Umbilical cord (tissue), 2 donors: ENCODE results near the gene ERBB2. TPM values are rescaled to one million over a fixed set of nuclear protein-coding genes. Genes with fewer than 3 reads are reported as not detected.
"Not testable (repeated sequence)": the region's sequence is repeated elsewhere in the genome, so short reads cannot be mapped to it uniquely, and the experiment has no call there.

Source experiments
- DNase-seq: peaks from one replicate; pipeline ENCODE4 v3.0.0-alpha.2; 2015; ENCODE audit warnings: low spot score
- total RNA-seq: library from RNA; depleted of rRNA; stranded (reverse); fragments of >200 nt; gene quantifications from one replicate; pipeline ENCODE4 v1.2.3, GENCODE V29; 2014; ENCODE audit warnings: low replicate concordance; ENCODE audit not compliant: insufficient read depth

Gene ERBB2
- total RNA-seq, 1 donor from 2014 or later, result 36.8 TPM

GRCh38 chr17:39742856-39743436 is 43.1 kb downstream of the ERBB2 start:
- DNase-seq, result no peak

DNA sequence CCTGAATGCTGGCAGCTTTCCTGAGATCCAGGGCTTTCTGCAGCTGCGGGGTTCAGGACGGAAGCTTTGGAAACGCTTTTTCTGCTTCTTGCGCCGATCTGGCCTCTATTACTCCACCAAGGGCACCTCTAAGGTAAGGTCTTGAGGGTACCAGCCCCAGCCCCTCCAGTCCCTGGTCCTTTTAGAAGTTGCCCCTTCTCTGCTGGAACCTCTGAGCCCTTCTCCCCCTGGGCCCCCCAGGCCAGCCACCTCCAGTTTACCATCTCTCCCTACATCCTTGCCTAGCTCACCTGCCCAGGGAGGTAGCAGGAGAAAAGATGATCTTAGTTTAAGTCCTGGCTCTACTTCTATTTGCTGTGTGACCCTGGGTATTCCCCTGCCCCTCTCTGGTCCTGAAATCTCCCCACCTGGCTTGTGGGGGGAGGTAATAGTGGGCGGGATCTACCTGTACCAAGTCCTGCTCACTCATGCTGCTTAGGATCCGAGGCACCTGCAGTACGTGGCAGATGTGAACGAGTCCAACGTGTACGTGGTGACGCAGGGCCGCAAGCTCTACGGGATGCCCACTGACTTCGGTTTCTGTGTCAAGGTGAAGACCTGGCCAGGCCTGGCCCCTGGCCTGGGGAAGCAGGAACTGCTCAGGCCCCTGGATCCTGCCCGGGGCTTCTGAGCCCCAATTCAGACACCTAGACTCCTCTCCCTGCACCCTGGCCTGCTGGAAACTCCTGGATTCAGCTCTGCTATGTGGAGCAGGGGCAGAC is 44.4 kb downstream of the ERBB2 start:
- no peak for DNase-seq

DNA sequence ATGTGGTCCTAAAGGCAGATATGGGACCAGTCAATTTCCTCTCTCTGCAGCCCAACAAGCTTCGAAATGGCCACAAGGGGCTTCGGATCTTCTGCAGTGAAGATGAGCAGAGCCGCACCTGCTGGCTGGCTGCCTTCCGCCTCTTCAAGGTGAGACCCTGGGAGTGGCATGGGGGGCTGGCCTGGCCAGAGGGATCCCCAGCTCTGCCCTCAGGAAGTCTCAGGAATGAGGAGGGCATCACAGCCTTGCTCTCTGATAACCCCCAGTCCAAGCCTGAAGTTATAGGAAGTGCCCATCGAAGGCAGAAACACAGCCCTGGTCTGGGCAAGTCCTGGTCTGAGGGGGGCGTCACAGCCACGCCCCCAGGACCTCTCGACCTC is 45.0 kb downstream of the ERBB2 start:
- DNase-seq, result no peak

GRCh38 chr17:39745335-39746144 is 45.7 kb downstream of the ERBB2 start:
- no peak for DNase-seq

DNA sequence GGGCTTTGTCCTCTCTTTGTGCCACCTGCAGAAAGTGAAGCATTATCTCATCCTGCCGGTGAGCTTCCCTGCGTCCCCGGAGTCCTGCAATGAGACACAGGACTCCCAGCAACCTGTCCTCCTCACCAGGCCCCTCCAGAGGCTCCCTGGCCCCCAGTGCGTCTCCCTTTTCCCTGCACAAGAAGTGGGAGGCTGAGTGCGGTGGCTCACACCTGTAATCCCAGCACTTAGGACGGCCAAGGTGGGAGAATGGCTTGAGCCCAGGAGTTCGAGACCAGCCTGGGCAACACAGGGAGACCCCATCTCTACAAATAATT is 46.2 kb downstream of the ERBB2 start:
- no peak for DNase-seq

GRCh38 chr17:39747745-39748144 is 47.9 kb downstream of the ERBB2 start:
- no peak for DNase-seq

DNA sequence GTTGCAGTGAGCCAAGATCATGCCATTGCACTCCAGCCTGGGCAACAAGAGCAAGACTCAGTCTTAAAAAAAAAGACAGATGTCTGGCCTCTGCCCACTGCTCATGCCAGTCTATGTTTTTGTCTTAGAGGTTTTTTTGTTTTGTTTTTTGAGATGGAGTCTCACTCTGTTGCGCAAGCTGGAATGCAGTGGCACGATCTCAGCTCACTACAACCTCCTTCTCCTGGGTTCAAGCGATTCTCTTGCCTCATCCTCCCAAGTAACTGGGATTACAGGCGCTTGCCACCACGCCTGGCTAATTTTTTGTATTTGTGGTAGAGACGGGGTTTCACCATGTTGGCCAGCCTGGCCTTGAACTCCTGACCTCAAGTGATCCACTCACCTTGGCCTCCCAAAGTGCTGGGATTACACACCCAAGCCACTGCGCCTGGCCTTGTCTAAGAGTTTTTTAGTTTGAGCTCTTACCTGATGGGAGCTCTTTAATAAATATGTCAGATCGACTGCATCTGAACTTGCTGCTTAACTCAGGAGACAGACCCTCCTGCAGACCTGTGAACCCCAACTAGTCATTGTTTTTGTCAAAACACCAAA is 48.7 kb downstream of the ERBB2 start:
- not testable (repeated sequence) for DNase-seq

DNA sequence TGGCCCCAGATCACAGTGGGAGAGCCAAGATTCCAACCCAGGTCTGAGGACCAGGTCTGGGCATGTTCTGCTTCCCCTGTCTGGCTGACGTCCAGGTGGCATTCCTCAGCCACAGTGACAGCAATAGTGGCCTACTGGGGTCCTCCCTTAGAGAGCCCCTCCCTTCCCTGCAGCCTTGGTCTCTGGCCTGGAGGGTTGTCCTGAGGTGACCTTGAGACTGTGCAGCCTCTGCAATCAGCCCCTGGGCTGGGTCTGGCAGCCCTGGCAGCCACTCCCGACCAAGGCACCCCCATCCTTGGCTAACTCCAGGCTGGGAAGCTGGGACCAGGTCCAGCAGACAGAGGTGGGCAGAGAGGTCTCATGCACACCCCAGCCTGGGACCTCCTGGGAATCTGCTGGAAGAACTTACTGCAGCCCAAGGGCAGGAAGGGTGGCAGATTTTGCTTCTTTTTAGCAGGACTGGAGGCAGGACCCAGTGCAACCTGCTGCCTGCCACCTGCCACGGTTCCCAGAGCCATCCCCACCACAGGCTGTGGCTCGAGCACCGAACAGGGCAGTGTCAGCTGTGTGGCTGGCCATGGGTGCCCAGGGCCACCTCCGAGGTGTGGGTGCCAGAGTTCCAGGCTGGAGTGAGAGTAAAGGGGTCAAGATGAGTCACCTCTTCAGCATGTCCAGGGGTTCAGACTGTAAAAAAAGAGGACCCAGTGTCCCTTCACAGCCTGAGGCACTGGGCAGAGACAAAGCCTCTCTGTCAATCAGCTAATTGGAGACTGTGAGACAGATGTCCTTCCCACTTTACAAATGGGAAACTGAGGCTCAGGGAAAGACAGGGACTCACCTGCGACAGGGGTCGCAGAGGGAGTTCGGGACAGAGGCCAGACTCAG is 50.5 kb downstream of the ERBB2 start:
- DNase-seq, result no peak

DNA sequence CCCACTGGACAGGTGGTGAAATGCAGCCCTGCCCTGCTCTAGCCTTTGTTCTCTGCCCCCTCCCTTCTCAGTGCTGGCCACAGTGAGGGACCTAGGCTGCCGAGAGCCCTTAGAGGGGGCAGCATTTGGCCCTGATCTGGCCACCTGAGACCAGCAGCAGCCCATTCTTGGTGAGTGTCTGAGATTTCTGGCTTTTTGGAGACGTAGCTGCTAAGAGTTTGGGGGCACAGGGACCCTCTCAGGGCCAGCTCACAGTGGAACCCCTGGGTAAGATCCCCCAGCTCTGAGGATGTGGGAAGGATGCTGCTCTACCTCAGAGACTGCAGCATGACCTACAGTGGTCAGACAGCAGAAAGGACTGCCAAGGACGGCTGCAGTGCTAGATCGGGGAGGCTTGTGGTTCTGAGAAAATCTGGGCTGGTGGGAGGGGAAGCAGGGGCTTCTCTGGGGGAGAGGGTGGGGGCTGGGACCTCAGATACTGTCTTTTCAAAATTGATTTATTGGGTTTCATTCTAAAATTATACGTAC is 51.2 kb downstream of the ERBB2 start:
- no peak for DNase-seq

DNA sequence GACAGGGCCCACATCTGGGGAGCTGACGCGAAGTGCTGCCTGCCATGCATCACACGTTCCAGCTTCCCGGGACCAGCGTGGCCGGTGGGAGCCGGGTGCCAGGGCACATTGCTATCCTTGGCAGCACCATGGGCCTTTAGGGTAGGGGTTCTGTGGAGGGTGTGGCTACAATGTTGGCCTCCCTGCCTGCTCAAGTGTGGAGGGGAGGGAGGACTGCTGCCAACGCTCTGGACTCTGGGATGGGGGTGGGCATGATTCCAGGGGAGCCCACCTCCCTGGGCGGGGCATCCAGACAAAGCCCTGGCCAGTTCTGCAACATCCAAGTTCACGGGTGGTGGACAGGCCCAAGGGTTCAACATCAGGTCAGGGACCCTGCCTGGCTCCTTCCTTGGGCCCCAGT is 51.8 kb downstream of the ERBB2 start:
- no peak for DNase-seq

GRCh38 chr17:39752241-39752881 is 52.5 kb downstream of the ERBB2 start:
- DNase-seq, result no peak

DNA sequence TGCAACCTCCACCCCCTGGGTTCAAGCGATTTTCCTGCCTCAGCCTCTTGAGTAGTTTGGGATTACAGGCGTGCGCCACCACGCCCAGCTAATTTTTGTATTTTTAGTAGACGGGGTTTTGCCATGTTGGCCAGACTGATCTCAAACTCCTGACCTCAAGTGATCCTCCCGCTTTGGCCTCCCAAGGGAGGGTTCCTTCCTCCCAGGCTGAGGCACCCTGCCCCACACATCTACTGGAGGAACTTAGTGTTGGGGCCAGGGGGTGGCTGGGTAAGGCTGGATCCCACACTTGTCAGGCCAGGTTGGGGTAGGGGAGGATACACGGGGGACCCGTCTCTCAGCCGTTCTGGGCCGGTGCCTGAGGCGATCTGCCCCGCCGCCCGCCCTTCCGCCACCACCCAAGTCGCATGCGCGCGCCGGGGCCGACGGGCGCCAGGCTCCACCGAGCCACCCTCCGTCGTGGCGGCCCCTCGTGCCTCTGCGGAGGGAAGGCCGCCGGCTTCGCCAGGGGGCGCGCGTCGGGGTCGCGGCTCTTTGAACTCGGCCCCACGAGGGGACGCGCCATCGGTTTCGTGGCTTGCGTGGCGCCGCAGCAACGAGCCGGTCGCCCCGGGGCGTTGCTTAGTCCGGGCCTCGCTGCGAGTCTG is 53.8 kb downstream of the ERBB2 start:
- peak; percentile 57 for DNase-seq

GRCh38 chr17:39754161-39754957 is 54.5 kb downstream of the ERBB2 start:
- DNase-seq, result peak; percentile 92

DNA sequence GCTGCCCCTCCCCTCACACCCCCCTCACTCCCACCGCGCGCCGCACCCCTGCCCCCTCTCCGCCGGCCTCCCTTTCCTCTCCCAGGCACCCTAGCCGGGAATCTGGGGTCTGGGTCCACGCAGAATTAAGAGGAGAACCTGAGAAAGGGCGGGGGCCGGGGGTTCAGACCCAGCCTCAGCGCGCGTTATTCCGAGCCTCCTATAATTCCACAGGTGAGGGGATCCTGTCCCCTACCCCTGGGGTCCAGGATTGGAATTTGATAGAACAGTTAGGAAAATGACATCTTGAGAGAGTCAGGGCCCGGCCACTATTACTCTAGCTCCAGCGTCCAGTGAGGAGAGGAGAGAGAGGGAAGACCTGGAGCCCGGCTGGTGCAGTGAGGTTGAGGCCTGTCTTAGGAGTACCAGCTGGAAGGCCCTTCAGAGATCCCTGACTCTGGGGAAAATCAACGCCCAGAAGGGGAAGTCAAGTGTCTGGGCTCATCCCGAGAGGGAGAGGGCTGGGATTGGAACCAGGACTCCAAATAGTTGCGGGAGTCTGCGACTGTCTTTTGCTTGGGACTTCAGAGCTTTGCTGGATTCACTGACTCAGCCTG is 55.2 kb downstream of the ERBB2 start:
- peak; percentile 57 for DNase-seq

DNA sequence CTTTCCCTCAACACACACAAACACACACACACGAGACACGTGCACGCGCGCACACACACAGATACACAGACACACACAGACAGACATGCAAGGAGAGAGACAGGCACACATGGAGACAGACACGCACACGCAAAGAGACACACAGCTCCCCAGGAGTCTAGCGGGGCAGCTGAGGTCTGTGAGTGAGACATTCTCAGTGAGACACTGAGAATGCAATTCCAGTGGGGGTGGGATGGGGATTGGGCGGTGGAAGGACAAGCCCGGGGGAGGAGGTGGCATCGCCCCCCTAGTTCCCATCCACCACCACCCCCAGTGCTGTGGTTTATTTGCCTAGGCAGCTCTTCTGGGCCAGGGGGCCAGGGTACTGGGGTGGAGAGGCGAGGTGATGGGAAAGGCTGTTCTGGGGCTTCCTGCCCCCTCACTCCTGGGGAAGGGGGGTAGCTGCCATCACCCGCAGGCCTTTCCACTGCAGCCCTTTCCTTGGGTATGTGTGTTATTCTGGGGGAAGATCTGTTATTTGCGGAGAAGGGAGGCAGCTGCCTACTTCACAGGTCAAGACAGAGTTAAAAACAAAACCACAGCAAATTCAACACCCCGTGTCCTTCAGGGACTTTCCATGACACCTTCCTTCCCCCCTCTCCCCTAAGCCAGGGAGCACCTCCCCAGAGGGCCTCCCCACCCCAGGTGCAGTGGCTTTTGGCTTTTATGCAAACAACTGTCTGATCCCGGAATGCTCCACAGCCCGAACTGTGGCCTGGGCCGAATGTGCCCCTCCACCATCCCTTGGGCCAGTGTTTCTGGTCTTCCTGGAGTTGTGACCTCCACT is 55.9 kb downstream of the ERBB2 start:
- no peak for DNase-seq

- no peak for DNase-seq
These were observed 56.7 kb downstream of the ERBB2 start for GRCh38 chr17:39756380-39757079.

DNA sequence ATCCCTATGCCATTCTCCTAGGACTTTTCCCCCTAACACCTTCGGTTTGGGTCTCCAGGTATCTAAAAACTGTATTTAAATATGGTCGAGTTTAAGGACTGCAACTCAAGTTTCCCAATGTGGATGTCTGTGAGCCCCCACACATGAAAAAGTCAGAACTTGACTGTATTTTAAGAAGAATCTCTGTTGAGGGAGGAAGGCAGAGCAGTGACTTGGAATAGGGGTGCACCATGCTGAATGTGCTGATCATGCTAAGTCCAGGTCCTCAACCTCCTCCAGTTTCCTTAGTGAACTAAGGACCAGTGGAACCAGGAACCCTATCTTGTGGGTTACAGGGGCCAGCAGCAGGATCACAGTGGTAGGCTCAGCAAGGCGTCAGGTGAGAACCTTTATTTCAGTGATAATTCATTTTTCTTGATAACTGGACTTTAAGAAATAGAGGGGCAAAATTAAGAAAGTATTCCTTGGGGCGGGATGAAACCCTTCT is 57.4 kb downstream of the ERBB2 start:
- DNase-seq, result no peak
